Measurements from ENCODE around the gene FAM9C.
"Not testable (repeated sequence)": the region's sequence is repeated elsewhere in the genome, so short reads cannot be mapped to it uniquely, and the experiment has no call there.

The FAM9C gene

DNA sequence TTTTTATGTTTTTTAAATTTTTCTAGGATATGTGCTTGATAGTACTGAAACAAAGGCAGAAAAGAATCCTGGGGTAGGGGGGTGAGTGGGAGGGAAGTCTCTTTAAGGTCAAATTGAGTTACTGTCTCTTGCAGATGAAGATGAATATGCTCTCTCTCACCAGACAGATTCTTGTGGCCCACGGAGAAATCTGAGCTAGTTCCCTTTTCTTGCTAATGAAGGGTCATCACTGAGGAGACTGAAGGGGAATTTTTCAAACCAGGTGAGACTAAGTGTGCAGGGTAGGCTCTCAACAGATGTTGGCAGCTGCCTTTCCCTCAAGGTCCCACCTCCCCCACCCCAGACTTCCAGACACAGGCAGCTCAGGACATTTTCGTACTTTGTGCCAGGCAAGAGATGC, 21.5 kb downstream of the FAM9C start:
- H3K4me2 ChIP-seq (ENCODE audit: low read length), result peak overlapping the region; percentile 54

DNA sequence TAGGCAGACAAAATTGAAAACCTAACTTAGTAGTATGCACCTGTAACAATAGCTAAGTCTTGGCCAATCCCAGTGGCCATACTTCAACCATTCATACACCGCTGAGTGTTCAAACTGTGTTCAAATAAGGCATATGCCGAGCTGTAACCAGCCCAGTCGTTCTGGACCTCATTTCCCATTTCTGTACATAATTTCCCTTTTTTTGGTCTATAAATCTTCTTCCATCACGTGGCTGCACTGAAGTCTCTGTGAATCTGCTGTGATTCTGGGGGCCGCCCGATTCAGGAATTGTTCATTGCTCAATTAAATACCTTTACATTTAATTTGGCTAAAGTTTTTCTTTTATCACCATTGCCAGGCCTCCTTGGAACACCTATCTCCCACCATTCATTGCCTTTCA, 27.7 kb downstream of the FAM9C start:
- not testable (repeated sequence) for H2AFZ ChIP-seq (ENCODE audit: low read depth, low read length); H3K9me3 ChIP-seq (ENCODE audit: insufficient read depth, low read length); H3K4me3 ChIP-seq (ENCODE audit: low read length); H3K79me2 ChIP-seq (ENCODE audit: low read length); H3K27ac ChIP-seq (ENCODE audit: low read length); H3K27me3 ChIP-seq (ENCODE audit: low read depth, low read length); H3K4me2 ChIP-seq (ENCODE audit: low read length); H4K20me1 ChIP-seq (ENCODE audit: insufficient read depth, low read length); H3K9ac ChIP-seq (ENCODE audit: low read length); H3K36me3 ChIP-seq (replicated peaks; ENCODE audit: low read depth, low read length)
- H3K4me1 ChIP-seq (ENCODE audit: low read length), result peaks cover 42% of the 10 kb centered on the region

More for the DNA sequence above, 21.5 kb downstream of the FAM9C start:
- peak overlapping the region; percentile 50; the same call in 1 of the 2 replicates for H3K9ac ChIP-seq (ENCODE audit: low read length)
- H4K20me1 ChIP-seq (ENCODE audit: insufficient read depth, low read length), result no peaks in the 10 kb centered on the region
- no peaks in the 10 kb centered on the region for H3K79me2 ChIP-seq (ENCODE audit: low read length)
- no peaks in the 10 kb centered on the region for H3K9me3 ChIP-seq (ENCODE audit: insufficient read depth, low read length)
- no peaks in the 10 kb centered on the region for H3K27me3 ChIP-seq (ENCODE audit: low read depth, low read length)
- H3K4me1 ChIP-seq (ENCODE audit: low read length), result peaks cover 56% of the 10 kb centered on the region
- no peaks in the 10 kb centered on the region for H3K36me3 ChIP-seq (replicated peaks; ENCODE audit: low read depth, low read length)
- H2AFZ ChIP-seq (ENCODE audit: low read depth, low read length), result no peak overlapping the region
- peak overlapping the region; percentile 64 for H3K27ac ChIP-seq (ENCODE audit: low read length)
- peak overlapping the region; percentile 25; the same call in 1 of the 2 replicates for H3K4me3 ChIP-seq (ENCODE audit: low read length)
- TF ChIP-seq EZH2phosphoT487 (IDR thresholded peaks at IDR 0.05; ENCODE audit: low read depth), result no peak
- TF ChIP-seq, protein P1, sequence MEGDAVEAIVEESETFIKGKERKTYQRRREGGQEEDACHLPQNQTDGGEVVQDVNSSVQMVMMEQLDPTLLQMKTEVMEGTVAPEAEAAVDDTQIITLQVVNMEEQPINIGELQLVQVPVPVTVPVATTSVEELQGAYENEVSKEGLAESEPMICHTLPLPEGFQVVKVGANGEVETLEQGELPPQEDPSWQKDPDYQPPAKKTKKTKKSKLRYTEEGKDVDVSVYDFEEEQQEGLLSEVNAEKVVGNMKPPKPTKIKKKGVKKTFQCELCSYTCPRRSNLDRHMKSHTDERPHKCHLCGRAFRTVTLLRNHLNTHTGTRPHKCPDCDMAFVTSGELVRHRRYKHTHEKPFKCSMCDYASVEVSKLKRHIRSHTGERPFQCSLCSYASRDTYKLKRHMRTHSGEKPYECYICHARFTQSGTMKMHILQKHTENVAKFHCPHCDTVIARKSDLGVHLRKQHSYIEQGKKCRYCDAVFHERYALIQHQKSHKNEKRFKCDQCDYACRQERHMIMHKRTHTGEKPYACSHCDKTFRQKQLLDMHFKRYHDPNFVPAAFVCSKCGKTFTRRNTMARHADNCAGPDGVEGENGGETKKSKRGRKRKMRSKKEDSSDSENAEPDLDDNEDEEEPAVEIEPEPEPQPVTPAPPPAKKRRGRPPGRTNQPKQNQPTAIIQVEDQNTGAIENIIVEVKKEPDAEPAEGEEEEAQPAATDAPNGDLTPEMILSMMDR (IDR thresholded peaks at IDR 0.05; ENCODE audit: low read depth, low read length), result no peak

DNA sequence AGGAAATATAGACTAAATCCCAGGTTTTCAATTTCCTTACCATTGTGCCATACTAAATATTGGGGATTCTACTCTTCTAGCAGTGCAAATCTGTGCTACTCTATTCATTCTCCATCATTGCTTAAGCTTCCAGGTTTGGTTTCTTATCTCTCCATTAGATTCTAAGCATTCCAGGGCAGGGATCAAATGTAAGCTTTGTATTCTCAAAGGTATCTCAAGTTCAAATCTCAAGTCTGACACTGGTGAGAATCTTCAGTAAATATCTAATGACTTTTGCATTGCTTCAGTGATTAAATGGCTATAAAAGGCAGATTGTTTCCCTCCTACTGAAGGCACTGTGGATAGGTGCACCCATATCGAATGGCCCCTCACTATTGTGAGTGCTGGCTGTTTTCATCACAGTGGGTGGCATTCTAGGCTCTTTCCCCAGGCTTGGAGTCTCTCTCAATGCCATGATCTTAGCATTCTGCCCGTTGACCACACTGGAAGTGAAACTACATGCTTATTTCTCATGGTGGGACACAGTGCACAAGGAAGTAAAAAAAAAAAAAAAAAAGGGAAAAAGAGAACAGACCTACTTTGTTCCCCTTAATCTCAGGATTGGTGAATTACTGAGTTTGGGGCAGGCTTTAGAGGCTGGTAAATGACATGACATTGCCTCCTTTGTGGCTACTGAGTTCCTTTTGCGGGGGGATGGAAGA, 28.7 kb downstream of the FAM9C start:
- H3K36me3 ChIP-seq (replicated peaks; ENCODE audit: low read depth, low read length), result no peaks in the 10 kb centered on the region
- H3K4me2 ChIP-seq (ENCODE audit: low read length), result peak overlapping the region; percentile 30; the same call in 1 of the 2 replicates

DNA sequence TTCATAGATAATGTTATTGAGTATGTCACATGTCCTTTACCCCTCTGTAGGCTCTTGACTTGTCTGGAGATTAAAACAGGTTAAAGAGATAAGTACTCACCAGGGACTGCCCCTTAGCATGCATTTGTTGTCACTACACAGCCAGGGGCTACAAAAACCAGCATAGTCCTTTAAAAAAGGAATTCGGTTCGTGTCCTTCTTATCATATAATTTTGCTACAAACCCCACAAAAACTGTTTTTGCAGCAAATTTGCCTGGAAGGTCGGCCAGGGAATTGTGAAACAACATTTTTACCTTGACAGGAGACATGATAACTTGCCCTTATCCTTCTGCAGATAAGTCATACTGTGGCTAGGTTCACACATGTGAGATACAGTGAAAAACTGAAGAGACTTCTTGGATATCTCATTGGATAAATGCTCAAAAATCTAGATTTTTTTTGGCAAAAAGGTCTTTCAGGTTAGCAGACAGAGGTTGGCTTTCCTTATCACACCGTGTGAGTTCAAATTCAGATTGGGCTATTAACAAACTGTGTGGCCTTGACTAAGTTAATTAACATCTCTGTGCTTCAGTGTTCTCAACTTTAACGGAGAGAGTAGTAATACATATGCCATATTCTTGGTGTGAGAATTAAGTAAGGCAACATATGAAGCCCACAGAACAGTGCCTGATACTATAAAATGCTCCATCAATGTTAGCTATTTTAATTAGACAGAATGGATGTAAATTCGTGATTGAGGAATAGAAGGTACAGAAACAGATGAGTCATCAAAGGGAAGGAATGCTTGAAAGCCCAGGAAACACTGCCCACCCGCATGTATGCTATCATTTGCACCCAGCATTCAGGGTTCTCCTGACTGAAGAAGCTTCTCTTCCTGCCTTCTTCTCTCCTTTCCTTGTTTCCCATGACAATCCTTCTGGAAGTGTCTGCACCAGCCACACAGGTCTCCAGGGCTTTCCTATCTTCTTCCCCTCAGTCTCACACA, 30.0 kb downstream of the FAM9C start:
- TF ChIP-seq, protein P1 (IDR thresholded peaks at IDR 0.05; ENCODE audit: low read depth, low read length), result no peak
- no peak for TF ChIP-seq EZH2phosphoT487 (IDR thresholded peaks at IDR 0.05; ENCODE audit: low read depth)
- Histone ChIP-seq H3K9me3 (ENCODE audit: insufficient read depth, low read length) (no peaks in the 10 kb centered on the region), H3K4me3 (ENCODE audit: low read length) (peak overlapping the region; percentile 70), H3K9ac (ENCODE audit: low read length) (peak overlapping the region; percentile 83), H2AFZ (ENCODE audit: low read depth, low read length) (0 out of 2 replicates have a peak overlapping the region, but pooled peaks have one; percentile 15), H3K36me3 (replicated peaks; ENCODE audit: low read depth, low read length) (no peaks in the 10 kb centered on the region), H3K4me1 (ENCODE audit: low read length) (peaks cover 43% of the 10 kb centered on the region), H3K79me2 (ENCODE audit: low read length) (no peaks in the 10 kb centered on the region), H3K4me2 (ENCODE audit: low read length) (peak overlapping the region; percentile 97), H4K20me1 (ENCODE audit: insufficient read depth, low read length) (no peaks in the 10 kb centered on the region), H3K27me3 (ENCODE audit: low read depth, low read length) (no peaks in the 10 kb centered on the region), H3K27ac (ENCODE audit: low read length) (peak overlapping the region; percentile 96)

More for the DNA sequence above, 28.7 kb downstream of the FAM9C start:
- H3K27me3 ChIP-seq (ENCODE audit: low read depth, low read length), result no peaks in the 10 kb centered on the region
- H2AFZ ChIP-seq (ENCODE audit: low read depth, low read length), result no peak overlapping the region
- no peaks in the 10 kb centered on the region for H4K20me1 ChIP-seq (ENCODE audit: insufficient read depth, low read length)
- H3K79me2 ChIP-seq (ENCODE audit: low read length), result no peaks in the 10 kb centered on the region
- H3K9ac ChIP-seq (ENCODE audit: low read length), result no peak overlapping the region; the same call in 1 of the 2 replicates
- H3K9me3 ChIP-seq (ENCODE audit: insufficient read depth, low read length), result no peaks in the 10 kb centered on the region
- H3K4me1 ChIP-seq (ENCODE audit: low read length), result peaks cover 42% of the 10 kb centered on the region
- no peak for TF ChIP-seq EZH2phosphoT487 (IDR thresholded peaks at IDR 0.05; ENCODE audit: low read depth)
- TF ChIP-seq, protein P1 (IDR thresholded peaks at IDR 0.05; ENCODE audit: low read depth, low read length), result no peak
- no peak overlapping the region for H3K4me3 ChIP-seq (ENCODE audit: low read length)
- peak overlapping the region; percentile 14; the same call in 1 of the 2 replicates for H3K27ac ChIP-seq (ENCODE audit: low read length)

All from OCI-LY3 (cell line).